ENCODE measurements around the gene SLC39A7.
A peak's percentile ranks its signal among the peaks of the same experiment; 100 is the strongest.
"Not testable (repeated sequence)": the region's sequence is repeated elsewhere in the genome, so short reads cannot be mapped to it uniquely, and the experiment has no call there.

The SLC39A7 gene

DNA sequence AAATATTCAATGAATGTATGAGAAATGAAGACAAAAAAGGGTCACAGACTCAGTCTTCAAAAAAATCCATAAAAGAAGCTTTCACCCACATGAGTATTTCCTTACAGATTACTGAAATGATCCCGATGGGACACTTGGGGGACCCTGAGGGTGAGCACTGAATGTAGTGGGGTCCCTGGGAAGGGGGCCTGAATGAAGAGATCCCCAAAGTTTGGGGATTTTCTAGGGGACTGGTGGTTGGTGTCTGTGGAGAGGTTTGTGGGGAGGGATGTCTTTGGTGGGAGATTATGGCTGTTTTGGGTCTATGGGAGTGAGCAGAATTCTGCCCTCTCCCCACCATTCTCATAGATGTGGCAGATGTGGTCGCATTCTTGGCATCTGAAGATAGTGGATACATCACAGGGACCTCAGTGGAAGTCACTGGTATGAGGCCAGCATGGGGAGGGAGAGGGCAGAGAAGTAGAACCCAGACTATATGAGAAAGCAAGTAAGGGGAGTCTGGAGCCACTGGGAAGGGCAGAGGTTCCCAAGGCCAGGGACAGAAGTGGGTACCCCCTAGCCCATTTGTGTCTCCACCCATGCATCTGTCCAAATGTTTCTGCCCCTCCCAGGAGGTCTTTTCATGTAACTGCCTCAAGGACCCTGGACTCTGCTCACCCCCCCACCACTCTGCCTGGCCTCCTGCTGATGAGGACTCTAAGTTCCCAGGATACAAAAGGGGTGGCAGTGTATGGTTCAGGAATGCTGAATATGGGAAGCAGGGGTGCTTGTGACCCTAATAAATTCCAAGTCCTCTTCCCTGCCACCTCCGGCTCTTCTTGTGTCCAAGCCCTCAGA is 5.6 kb downstream of the SLC39A7 start:
- no peak for DNase-seq

DNA sequence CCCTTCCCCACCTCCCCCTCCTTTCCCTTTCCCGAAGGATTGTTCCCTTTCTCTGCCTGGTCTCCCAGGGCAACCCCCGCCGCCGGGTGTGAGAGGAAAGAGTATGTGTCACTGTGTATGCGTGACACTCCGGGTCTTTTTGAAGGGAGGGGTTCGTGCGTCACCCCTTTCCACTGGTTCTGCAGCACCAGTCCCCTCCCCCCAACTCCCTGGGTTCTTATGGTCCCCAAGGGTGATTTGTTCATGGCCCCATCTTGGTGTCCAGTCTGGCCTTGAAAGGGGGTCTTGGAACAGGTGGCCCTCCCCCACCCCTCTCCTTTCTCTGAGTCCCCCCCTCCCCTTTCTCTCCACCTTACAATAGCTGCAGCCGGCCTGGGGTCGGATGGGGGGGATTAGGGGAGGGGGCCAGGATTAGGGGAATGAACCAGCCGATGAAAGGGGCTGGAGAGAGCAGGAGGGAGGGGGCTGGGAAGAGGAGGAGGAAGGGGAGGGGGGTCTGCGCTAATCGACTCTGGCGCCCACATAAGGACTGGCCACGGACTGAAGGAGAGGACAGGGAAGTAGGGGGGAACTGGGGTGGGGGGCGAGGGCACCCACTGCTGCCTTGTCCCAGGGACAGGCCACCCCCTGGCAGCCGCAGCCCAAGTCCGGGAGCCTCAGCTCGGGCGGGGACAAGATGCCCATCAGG is 6.3 kb downstream of the SLC39A7 start:
- DNase-seq: no peak

DNA sequence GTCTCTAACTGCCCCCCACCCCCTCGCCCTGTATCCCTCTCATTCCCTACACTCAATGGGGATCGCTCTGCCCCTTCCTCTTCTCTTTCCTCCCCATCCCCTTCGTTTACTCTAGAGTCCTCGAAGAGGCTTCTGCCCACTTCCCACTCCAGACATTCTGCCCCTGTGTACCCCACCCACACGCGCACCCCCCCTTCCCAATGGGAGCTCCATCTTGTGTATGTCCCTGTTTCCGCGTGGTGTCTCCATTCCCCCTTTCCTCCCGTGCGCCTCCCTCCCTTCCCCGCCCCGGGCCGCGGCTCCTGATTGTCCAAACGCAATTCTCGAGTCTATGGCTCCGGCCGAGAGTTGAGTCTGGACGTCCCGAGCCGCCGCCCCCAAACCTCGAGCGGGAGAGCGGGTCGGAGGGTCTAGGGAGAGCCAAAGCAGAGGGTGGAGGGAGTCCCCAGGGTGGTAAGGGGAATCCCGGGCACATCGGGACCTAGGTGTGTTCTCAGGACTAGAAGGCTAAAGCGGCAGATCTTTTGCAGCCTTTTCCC is 7.0 kb downstream of the SLC39A7 start:
- no peak for DNase-seq

DNA sequence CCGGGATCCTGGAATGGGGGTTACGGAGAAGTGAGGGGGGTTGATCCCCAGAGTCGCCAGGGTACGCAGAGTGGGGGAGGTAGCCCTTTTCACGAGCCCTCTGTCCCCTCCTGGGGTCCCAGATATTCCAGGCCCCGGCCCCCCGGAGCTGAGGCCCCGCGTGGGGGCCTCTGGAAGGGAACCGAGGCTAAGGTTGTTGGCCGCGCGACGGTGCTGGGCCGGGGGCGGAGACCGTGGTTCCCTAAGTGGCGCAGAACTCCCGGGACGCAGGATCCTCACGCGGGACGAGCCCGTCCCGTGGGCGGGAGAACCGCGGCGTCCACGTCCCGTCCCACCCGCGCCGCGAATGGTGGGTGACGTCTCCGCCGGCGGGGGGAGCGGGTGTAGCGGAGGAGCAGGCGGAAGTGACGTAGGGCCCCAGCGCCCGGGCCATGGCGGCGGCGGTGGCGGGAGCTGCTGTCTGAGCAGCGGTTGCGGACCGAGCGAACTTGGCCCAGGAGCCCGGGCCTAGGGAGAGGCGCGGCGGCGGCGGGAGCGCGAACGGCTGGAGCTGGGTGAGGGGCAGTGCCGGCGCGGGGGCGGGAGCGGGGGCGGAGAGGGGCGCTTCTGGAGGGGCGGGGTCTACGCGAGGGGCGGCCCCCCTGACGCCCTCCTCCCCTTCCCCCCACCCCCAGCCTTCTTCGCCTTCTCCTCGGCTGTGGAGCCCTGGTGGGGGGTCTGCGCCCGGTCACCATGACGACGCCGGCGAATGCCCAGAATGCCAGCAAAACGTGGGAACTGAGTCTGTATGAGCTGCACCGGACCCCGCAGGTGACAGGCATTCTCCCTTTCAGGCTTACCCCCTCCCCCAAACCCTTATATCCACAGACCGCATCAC is 7.7 kb downstream of the SLC39A7 start, which contains the start of gene RING1:
TSS of gene RING1 (plus strand) at position 410 of the 877 bp plus-strand sequence. CDS start at position 733, 323 bp downstream.
- peak; percentile 54 for DNase-seq

DNA sequence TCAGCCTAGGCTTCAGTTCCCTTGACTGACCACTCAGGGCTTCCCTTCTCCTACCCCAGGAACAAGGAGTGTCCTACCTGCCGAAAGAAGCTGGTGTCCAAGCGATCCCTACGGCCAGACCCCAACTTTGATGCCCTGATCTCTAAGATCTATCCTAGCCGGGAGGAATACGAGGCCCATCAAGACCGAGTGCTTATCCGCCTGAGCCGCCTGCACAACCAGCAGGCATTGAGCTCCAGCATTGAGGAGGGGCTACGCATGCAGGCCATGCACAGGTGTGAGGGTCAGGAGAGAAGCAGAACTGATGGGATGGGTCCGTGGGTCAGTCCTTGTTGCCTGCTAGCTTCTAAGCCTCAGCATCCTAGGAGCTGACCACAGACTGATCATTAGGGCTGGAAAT is 9.2 kb downstream of the SLC39A7 start:
- DNase-seq: no peak

DNA sequence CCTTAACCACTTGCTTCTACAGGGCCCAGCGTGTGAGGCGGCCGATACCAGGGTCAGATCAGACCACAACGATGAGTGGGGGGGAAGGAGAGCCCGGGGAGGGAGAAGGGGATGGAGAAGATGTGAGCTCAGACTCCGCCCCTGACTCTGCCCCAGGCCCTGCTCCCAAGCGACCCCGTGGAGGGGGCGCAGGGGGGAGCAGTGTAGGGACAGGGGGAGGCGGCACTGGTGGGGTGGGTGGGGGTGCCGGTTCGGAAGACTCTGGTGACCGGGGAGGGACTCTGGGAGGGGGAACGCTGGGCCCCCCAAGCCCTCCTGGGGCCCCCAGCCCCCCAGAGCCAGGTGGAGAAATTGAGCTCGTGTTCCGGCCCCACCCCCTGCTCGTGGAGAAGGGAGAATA is 10.5 kb downstream of the SLC39A7 start:
- DNase-seq: no peak

DNA sequence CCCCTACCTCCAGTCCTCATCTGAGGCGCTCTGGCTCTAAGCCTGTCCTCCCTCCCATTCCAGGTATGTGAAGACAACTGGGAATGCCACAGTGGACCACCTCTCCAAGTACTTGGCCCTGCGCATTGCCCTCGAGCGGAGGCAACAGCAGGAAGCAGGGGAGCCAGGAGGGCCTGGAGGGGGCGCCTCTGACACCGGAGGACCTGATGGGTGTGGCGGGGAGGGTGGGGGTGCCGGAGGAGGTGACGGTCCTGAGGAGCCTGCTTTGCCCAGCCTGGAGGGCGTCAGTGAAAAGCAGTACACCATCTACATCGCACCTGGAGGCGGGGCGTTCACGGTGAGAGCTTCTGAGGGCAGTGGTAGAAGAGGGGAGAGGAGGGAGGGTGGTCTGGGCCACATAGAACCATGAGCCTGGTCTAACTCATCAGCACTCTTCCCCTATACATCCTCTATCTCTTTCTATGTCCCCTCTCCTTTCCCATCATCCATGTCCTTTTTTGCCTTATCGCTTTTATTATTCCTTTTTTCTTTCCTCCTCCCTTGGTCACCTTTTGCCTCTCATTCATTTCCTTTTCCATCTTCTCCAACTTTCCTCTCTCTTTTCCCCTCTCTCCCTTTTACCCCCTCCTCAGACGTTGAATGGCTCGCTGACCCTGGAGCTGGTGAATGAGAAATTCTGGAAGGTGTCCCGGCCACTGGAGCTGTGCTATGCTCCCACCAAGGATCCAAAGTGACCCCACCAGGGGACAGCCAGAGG is 11.2 kb downstream of the SLC39A7 start:
- no peak for DNase-seq

DNA sequence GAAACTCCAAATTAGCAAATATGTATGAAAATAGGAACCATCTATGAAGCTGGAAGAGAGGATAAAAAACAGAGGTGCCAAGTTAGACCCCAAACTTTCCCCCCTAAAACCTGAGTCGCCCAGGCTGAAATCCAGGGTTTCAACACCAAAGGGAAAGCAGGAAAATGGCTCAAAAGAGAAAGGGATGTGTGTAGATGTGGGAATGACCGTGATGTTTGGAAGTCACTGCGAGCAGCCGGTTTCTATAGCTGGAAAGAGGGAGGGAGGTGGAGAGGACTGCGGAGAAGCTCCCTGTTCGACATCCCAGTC is 12.1 kb downstream of the SLC39A7 start:
- no peak for DNase-seq

DNA sequence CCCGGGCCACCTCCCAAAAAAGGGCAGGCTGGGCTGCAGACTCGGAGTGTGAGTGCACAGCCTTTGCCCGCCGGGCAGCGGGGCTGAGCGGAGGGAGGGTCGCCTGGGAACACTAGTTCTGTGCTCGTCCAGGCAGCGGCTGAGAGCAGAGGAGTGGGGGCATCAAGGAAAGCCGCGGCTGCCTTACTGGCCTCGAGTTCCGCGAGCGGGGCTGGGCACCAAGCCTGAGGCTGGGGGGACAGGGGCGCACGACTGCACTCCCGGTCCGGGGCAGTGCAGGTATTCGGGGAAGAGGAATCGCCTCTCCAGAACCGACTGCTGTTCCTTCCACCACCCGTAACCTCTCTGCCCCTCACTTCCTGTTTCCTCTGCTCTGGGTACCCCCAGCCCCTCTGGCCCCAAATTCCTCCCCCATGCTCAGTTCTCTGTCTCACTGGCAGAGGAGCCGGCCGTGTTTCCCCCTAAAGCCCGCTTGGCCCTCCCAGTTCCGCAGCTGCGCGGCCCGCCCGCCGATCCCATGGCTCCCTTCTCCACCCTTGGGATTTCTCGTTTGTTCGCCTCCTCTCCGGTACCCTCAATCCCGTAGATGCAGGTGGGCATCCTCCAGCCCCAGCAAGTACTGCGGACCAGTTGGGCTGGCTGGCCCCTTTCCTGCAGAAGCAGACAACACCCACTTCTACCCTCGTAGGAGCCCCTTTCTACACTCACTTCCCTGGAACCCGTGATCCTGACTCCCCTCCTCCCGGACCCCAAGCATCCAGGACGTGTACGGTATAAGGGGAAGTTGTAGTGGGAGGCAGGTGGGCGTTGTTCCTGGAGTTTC is 12.7 kb downstream of the SLC39A7 start:
- DNase-seq: no peak

DNA sequence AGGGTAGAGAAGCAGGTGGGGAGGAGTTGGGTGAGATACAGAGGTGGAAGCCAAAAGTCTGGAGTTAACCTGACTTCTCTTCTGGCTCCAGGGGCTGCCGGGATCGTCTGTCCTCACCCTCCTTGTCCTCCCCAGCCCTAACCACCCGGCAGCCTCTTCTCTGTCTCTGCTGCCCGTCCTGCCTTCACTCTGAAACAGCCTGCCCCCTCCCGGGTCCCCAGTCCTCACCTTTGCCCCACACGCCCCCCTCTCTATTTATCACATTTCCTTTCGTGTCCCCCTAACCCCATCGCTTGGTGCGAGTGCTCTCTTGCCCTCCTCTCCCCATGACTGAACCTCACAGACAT is 13.3 kb downstream of the SLC39A7 start:
- no peak for DNase-seq

DNA sequence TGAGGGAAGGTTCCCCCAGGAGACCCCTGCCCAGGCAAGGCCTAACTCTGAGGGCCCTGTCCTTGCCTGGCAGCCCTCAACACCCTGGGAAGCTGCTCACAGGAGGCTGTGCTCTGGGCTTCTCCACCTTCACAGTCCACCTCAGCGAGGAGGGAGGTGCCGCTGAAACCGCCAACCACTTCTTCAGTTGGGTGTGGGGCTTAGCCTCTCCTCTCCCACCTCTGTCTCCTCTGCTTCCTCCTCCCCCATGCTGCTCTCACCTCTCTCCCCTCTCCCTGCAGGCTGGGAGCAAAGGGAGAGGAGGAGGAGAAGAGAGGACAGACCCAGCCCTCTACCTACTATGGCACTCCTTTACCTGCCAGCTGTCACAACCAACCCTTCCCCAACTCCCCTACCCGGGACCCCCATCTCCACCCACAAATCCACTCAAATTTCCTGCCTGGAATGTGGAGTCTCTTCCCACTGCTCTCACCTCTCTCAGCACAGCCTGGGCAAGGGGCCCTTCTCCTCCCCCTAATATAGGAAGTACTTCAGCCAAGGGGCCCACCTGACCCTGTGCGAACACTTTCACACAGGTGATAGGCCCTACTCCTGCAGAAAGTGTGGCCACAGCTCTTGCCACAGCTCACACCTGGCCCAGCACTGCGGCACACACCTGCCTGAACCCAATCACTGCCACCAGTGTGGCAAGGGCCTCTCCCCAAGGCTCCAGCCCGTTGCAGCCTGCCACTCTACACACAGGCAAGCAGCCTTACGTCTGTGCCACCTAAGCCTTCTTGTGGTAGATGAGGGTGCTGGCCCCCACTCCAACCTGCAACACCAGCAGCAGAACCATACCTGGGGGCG is 14.8 kb downstream of the SLC39A7 start:
- no peak for DNase-seq

DNA sequence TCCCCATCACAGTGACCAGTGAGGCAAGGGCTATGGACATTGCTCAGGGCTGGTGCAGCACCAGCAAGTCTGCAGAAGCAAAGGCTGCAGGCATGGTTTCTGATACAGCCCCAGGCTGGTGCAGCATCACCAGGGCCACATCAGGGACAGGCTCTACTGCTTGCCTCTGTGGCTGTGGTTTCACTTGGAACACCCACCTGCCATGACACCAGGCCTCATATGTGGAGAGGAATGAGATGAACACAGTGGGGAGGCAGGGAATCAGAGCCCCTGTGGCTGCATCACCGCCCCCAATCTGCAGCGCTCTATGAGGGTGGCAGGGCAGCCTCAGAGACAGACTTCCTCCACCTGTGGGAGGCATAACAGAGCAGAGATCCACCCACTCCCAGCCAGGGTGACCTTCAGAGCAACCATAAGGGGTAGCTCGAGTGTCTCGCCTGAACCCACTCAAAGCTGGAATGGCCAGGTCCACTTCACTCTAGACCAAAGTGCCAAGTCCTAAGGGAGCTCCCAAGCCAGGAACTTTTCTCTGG is 15.5 kb downstream of the SLC39A7 start:
- no peak for DNase-seq

DNA sequence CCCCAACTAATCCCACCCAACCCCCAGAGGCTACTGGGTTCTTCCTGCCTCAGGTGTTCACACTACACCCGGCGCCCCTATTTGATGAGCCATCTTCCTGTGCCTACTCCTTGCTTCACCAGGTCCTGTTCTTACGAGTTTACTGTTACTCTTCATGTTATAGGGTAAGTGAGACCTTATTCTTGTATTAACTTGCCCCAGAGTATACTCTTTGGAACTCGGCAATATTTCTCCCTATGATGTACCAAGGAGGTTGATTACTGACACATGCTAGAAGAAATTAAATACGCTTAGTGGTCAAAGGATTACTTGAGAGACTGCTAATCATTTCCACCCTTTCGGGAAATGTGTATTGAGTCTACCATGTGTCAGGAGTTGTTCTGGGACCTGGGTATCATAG is 16.6 kb downstream of the SLC39A7 start:
- no peak for DNase-seq

DNA sequence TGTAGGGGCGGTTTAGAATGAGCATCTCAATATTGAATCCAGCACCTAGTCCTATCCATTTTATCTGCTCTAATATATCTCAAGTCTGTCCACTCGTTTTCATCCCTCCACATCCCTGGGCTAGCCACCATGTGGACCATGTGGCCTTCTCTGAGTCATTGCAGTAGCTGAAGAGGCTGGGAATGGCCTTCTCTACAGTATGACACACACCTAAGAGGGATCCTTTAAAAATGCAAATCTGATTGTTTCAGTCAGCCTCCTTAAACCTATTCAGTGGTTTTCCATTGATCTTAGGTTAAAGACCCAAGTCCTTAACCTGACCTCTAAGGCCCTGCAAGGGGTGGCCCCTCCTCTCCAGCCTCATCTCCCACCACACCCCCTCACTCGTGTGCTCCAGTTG is 17.0 kb downstream of the SLC39A7 start:
- no peak for DNase-seq

DNA sequence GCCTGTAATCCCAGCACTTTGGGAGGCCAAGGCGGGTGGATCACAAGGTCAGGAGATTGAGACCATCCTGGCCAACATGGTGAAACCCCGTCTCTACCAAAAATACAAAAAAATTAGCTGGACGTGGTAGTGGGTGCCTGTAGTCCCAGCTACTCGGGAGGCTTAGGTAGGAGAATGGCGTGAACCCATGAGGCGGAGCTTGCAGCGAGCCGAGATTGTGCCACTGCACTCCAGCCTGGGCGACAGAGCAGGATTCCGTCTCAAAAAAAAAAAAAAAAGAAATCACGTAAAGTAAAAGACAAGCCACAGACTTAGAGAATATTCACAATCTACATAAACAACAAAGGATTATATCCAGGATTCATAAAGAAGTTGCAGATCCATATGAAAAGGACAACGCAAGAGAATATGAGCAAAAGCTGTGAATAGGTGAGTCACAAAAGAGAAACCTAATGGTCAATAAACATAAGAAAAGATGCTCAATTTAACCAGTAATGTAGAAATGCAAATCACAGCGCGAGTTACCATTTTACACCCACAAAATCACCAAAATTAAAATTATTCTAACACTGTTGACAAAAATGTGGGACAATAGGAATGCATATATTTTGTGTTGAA is 25.9 kb downstream of the SLC39A7 start:
- DNase-seq: not testable (repeated sequence)

DNA sequence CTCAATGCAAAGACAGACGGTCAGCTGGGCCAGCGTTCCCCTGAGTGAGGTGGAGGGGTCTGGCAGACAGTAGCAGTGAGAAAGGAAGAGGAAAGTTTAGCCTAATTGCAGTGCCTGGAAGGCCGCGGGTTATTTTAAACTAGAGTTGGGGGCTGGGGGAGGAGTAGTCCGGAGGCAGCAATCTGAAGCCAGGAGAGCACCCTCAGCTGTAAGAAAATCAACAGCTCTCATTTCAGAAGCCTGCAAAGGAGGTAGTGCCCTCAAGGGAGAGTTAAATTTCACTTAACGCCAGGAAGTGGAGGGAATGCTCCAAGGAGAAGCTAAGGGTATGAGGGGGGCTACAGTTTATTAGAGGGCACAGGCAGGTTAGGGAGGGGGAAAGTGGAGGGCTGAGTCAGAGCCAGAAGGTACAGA is 34.6 kb downstream of the SLC39A7 start:
- no peak for DNase-seq

DNA sequence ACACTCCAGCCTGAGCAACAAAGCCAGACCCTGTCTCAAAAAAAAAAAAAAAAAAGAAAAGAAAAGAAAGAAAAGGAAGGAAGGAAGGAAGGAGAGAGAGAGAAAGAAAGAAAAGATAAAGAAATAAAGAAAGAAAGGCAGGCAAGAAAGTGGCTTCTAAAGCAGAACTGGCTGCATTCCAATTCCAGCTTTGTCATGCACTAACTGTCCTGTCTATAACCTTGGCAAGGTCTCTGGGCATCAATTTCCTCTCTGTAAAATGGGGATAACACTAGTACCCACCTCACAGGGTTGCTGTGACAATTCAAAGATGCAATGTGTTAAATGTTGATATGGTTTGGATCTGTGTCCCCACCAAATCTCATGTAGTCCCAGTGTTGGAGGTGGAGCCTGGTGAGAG is 35.7 kb downstream of the SLC39A7 start:
- DNase-seq: no peak

DNA sequence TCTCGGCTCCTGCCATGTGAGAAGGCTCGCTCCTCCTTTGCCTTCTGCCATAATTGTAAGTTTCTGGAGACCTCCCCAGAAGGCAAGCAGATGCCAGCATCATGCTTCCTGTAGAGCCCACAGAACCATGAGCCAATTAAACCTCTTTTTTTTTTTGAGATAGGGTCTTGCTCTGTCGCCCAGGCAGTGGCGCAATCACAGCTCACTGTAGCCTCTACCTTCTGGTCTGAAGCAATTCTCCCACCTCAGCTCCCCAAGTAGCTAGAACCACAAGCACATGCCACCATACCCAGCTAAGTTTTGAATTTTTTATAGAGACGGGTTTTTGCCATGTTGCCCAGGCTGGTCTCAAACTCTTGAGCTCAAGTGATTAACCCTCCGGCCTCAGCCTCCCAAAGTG is 36.2 kb downstream of the SLC39A7 start:
- no peak for DNase-seq

DNA sequence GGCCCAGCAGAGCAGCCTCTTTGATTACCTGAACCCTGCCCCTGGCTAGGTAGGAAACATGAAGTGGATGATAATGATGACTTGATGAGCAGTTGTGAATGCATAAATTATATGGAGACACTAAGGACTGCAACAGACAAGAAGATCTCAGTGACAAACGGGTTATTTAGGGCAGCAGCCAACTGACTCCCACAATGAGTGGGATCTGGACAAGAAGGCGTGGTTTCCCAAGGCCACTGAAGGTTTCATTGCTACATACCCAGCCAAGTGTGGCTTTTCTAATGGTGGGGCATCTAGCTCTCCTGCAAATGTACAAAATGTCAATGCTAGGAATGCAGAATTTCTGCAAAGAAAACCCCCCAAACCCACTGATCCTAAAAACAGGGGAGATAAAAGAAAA is 37.1 kb downstream of the SLC39A7 start:
- DNase-seq: no peak

DNA sequence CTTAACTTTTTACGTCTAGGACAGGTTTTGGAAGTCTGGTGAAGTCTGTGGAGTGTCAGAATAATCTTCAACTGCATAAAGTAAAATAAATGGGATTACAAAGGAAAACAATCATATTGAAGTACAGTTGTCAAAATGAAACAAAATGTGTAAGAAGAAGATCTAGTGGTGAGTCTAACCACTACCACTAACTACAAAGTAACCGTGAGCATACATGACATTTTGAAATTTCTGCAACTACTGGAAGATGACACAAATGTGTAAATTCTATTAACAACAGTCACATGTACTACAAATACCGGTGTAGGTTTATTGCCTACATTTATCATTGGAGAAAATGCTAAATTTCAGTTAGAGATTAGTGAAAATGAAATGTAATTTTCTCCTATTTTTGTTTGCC is 41.3 kb downstream of the SLC39A7 start:
- DNase-seq: no peak
